ENCODE results near the gene FNBP1L. TPM values are rescaled to one million over a fixed set of nuclear protein-coding genes. Genes with fewer than 3 reads are reported as not detected.

The FNBP1L gene
- total RNA-seq, 1 experiment from 2014 or later: 119 TPM

DNA sequence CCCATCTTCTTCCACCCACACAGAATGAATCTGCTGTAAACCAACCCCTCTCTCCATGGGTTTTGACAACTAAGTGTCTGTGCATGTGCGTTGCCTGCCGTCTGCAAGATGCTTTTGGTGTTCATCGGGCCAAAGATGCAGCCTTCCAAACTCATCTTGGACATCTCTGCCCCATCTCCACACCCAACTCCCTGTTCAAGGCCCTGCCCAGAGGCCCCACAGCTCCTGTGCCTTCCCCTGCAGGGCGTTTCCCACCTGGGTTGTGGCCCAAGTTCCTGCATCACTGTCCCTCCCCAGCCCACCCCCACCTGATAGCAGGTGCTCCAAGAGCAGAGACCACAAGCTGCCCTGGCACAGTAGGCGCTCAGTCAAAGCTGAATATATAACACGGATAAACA is 130.5 kb downstream of the FNBP1L start:
- Histone ChIP-seq H2BK20ac (ENCODE audit: low read depth, low read length, poor library complexity, severe bottlenecking) (no peak overlapping the region), H3K18ac (ENCODE audit: insufficient read length, low read depth, low read length) (no peak overlapping the region), H2AFZ (ENCODE audit: low read length) (no peak overlapping the region), H2BK15ac (ENCODE audit: low read depth, low read length) (no peak overlapping the region), H3K27ac (ENCODE audit: insufficient read length, low read depth, low read length) (no peak overlapping the region), H3K14ac (ENCODE audit: insufficient read depth, low read length) (no peak overlapping the region), H2BK12ac (ENCODE audit: insufficient read length, low read depth, low read length) (no peak overlapping the region), H2AK5ac (ENCODE audit: insufficient read length, low read length) (no peak overlapping the region), H3K23ac (ENCODE audit: insufficient read length, low read depth, low read length) (no peak overlapping the region), H3K79me2 (ENCODE audit: insufficient read depth, low read length) (no peaks in the 10 kb centered on the region), H3K23me2 (ENCODE audit: insufficient read length, low read depth, low read length, poor library complexity, severe bottlenecking) (no peaks in the 10 kb centered on the region), H3K4ac (ENCODE audit: low read depth, low read length) (no peak overlapping the region), H3K4me1 (ENCODE audit: insufficient read depth, low read length) (no peaks in the 10 kb centered on the region), H3K27me3 (ENCODE audit: insufficient read depth, low read length) (no peaks in the 10 kb centered on the region; the same call in 1 of the 2 replicates), H4K91ac (ENCODE audit: insufficient read length, low read depth, low read length) (no peak overlapping the region), H3K4me2 (ENCODE audit: insufficient read depth, insufficient read length, low read length) (no peak overlapping the region), H4K8ac (replicated peaks; ENCODE audit: insufficient read length, low read depth, low read length) (no peak overlapping the region), H3K9me3 (ENCODE audit: control insufficient read depth, low read depth, low read length) (no peaks in the 10 kb centered on the region), H2BK5ac (ENCODE audit: insufficient read length, low read length) (no peak overlapping the region), H3K56ac (ENCODE audit: insufficient read length, low read depth, low read length) (no peak overlapping the region), H4K5ac (ENCODE audit: insufficient read length, low read depth, low read length) (no peak overlapping the region), H3T11ph (ENCODE audit: low read length) (no peak overlapping the region), H3K9ac (ENCODE audit: extremely low read depth, insufficient read length, low read length) (no peak overlapping the region), H2BK120ac (ENCODE audit: low read depth, low read length, poor library complexity, severe bottlenecking) (no peak overlapping the region), H3K79me1 (ENCODE audit: insufficient read depth, low read depth, low read length, poor library complexity, severe bottlenecking) (no peaks in the 10 kb centered on the region), H4K20me1 (ENCODE audit: control insufficient read depth, insufficient read depth, insufficient read length) (no peaks in the 10 kb centered on the region)
- Mint-ChIP-seq H3K36me3 (ENCODE audit: insufficient read depth in 1 of 3, low read depth in 3 of 3) (peaks cover 0 to 31% (median 11%) of the 10 kb centered on the region in 3 experiments; a peak in 4 of 7 replicates), H3K9me3 (no peaks in the 10 kb centered on the region), H3K27me3 (ENCODE audit: low read depth) (no peaks in the 10 kb centered on the region), H3K27ac (no peak overlapping the region; a peak in 1 of 7 replicates), H3K4me1 (peaks cover 10 to 15% of the 10 kb centered on the region in 2 experiments), H3K4me3 (no peak overlapping the region)
- no CpG with 5 or more reads among the region's 6 CpGs for WGBS (ENCODE audit: extremely low coverage, insufficient read length, low lambda C conversion rate)
- TF ChIP-seq, protein P1, sequence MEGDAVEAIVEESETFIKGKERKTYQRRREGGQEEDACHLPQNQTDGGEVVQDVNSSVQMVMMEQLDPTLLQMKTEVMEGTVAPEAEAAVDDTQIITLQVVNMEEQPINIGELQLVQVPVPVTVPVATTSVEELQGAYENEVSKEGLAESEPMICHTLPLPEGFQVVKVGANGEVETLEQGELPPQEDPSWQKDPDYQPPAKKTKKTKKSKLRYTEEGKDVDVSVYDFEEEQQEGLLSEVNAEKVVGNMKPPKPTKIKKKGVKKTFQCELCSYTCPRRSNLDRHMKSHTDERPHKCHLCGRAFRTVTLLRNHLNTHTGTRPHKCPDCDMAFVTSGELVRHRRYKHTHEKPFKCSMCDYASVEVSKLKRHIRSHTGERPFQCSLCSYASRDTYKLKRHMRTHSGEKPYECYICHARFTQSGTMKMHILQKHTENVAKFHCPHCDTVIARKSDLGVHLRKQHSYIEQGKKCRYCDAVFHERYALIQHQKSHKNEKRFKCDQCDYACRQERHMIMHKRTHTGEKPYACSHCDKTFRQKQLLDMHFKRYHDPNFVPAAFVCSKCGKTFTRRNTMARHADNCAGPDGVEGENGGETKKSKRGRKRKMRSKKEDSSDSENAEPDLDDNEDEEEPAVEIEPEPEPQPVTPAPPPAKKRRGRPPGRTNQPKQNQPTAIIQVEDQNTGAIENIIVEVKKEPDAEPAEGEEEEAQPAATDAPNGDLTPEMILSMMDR (conservative IDR thresholded peaks at IDR 0.05): no peak
- no peak for DNase-seq
